Gastroesophageal sphincter (tissue), 4 donors: ENCODE measurements around the gene TMEM116. TPM values are rescaled to one million over a fixed set of nuclear protein-coding genes. Genes with fewer than 3 reads are reported as not detected.

Source experiments
- ATAC-seq: fragments of 150-250 bp; one replicate; pipeline ENCODE4 v1.9.1; 2016; ENCODE audit warnings: mild to moderate bottlenecking, moderate library complexity
- H3K27ac ChIP-seq, 4 donors: fragments of 200-600 bp; sonication (generic) in 3 of 4; 1 replicate in 3 of 4; 2 replicates in 1 of 4; pipeline ENCODE4 v1.5.1; 2016 to 2019
- H3K27me3 ChIP-seq: fragments of 200-600 bp; sonication (generic); one replicate; pipeline ENCODE4 v1.5.1; 2019
- H3K36me3 ChIP-seq, 2 donors: fragments of 200-600 bp; sonication (generic); one replicate each; pipeline ENCODE4 v1.5.1; 2019; ENCODE audit warnings: control low read depth in 1 of 2
- H3K4me1 ChIP-seq, 3 donors: fragments of 200-600 bp; sonication (generic); 1 replicate in 2 of 3; 2 replicates in 1 of 3; pipeline ENCODE4 v1.5.1; 2016 to 2019; ENCODE audit warnings: control low read depth in 2 of 3
- H3K4me3 ChIP-seq, 2 donors: fragments of 200-600 bp; sonication (generic); one replicate each; pipeline ENCODE4 v1.5.1; 2019; ENCODE audit warnings: mild to moderate bottlenecking in 1 of 2, moderate library complexity in 1 of 2
- H3K9me3 ChIP-seq, 3 donors: fragments of 200-600 bp; sonication (generic); one replicate each; pipeline ENCODE4 v1.5.1; 2017 to 2019; ENCODE audit warnings: control low read depth in 2 of 3
- CTCF ChIP-seq, 4 experiments: fragments of 200-600 bp in 2 of 4; fragments of 450-650 bp in 2 of 4; sonication (generic) in 1 of 4; IDR thresholded peaks; one replicate each; pipeline ENCODE4 v1.5.1; 2017 to 2019; ENCODE audit warnings: antibody characterized with exemption in 4 of 4, mild to moderate bottlenecking in 2 of 4, moderate library complexity in 2 of 4
- EP300 ChIP-seq: sonication (generic); formaldehyde crosslinking; IDR thresholded peaks from one replicate; pipeline ENCODE4 v1.6.1; 2017; ENCODE audit warnings: antibody characterized with exemption, mild to moderate bottlenecking
- POLR2A ChIP-seq, 2 donors: fragments of 450-650 bp; IDR thresholded peaks; one replicate each; pipeline ENCODE4 v1.6.1; 2017; ENCODE audit warnings: antibody characterized with exemption in 2 of 2, mild to moderate bottlenecking in 2 of 2, moderate library complexity in 1 of 2
- POLR2AphosphoS5 ChIP-seq: sonication (generic); formaldehyde crosslinking; IDR thresholded peaks from one replicate; pipeline ENCODE4 v1.6.1; 2017; ENCODE audit warnings: antibody characterized with exemption
- WGBS, 2 donors: methylation state at CpG; one replicate each; pipeline ENCODE4 v1.1.5; 2018; ENCODE audit warnings: low coverage in 1 of 2; 5-methylcytosine and 5-hydroxymethylcytosine counted together
- total RNA-seq, 4 donors: library from RNA; depleted of rRNA; stranded (reverse); fragments of >200 nt; gene quantifications; one replicate each; pipeline ENCODE4 v1.1.0, GENCODE V29; 2016

The TMEM116 gene
- total RNA-seq, 4 donors from 2014 or later: 6.4 to 11.4 (median 6.7) TPM

- WGBS, 2 donors: 75 to 92% methylated on average over 3 to 4 of the region's 4 CpGs
- Histone ChIP-seq H3K27ac (no peak overlapping the region), H3K36me3 (peaks cover 5 to 95% of the 10 kb centered on the region in 2 donors), H3K9me3 (no peaks in the 10 kb centered on the region), H3K4me3 (no peak overlapping the region), H3K4me1 (no peaks in the 10 kb centered on the region), H3K27me3 (no peaks in the 10 kb centered on the region)
- TF ChIP-seq CTCF (IDR thresholded peaks at IDR 0.05): no peak
- TF ChIP-seq POLR2AphosphoS5: no peak
- no peak for TF ChIP-seq POLR2A (IDR thresholded peaks at IDR 0.05)
- TF ChIP-seq EP300: no peak
- no peak for ATAC-seq
These were observed 22.3 kb upstream of the TMEM116 start for GRCh38 chr12:112035219-112035785.

DNA sequence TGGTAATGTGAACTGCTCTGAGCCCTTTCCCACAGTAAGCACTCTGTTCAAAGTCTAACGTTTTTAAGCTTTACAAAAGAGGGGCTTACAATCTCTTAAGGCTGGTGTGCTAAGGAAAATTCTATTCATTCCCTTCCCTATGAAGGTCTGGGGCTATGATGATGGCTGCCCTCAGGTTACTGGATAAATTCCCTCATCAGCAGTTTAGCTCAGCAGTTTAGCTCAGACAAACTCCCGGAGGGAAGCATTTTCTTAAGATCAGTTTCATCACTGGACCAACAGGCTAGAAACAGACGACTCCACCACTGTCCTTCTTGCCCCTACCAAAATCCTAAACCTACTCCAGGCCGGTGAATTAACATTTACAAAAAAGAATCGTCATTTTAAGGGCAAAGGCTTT is 19.3 kb upstream of the TMEM116 start:
- TF ChIP-seq CTCF (IDR thresholded peaks at IDR 0.05) (no peak), POLR2A (IDR thresholded peaks at IDR 0.05) (no peak), POLR2AphosphoS5 (no peak), EP300 (no peak)
- WGBS, 2 donors: 68 to 79% methylated on average over 4 of the region's 5 CpGs
- no peaks in the 10 kb centered on the region for H3K9me3 ChIP-seq
- H3K27me3 ChIP-seq: no peaks in the 10 kb centered on the region
- H3K27ac ChIP-seq: no peak overlapping the region
- ATAC-seq: no peak
- no peaks in the 10 kb centered on the region for H3K4me1 ChIP-seq
- H3K36me3 ChIP-seq: peaks cover 0 to 91% of the 10 kb centered on the region in 2 donors
- H3K4me3 ChIP-seq: no peak overlapping the region

DNA sequence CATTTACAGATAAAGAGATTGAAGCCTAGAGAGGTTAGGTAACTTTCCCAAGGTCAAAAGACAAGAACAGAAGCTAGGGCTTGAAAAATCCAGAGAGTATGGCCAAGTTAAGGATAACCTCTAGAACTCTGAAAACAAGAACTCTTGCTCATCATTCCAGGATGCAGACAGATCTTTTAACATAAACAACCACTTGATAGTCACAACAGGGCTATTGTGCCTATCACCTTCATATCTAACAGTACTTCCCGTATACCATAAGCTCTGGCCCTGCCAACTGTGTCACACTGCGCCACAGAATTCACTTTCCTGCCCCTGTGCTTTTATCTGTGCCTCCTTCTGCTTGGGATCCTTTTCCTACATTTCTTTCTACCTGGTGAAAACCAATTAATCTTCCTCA is 18.5 kb upstream of the TMEM116 start:
- Histone ChIP-seq H3K9me3 (no peaks in the 10 kb centered on the region), H3K27me3 (no peaks in the 10 kb centered on the region), H3K27ac (no peak overlapping the region), H3K36me3 (peaks cover 0 to 86% of the 10 kb centered on the region in 2 donors), H3K4me1 (no peaks in the 10 kb centered on the region), H3K4me3 (no peak overlapping the region)
- WGBS, 2 donors: 75 to 81% methylated on average over 2 of the region's 2 CpGs
- ATAC-seq: no peak
- no peak for TF ChIP-seq CTCF (IDR thresholded peaks at IDR 0.05)
- TF ChIP-seq POLR2A (IDR thresholded peaks at IDR 0.05): no peak
- no peak for TF ChIP-seq POLR2AphosphoS5
- TF ChIP-seq EP300: no peak

GRCh38 chr12:112029301-112029700 is 16.3 kb upstream of the TMEM116 start:
- H3K27ac ChIP-seq: no peak overlapping the region
- no peaks in the 10 kb centered on the region for H3K27me3 ChIP-seq
- TF ChIP-seq POLR2AphosphoS5: no peak
- no peak for TF ChIP-seq CTCF (IDR thresholded peaks at IDR 0.05)
- no peak for TF ChIP-seq EP300
- TF ChIP-seq POLR2A (IDR thresholded peaks at IDR 0.05): no peak
- no peaks in the 10 kb centered on the region for H3K9me3 ChIP-seq
- peaks cover 0 to 72% of the 10 kb centered on the region in 2 donors for H3K36me3 ChIP-seq
- H3K4me1 ChIP-seq: no peaks in the 10 kb centered on the region
- WGBS, 2 donors: 85 to 92% methylated on average over 2 of the region's 2 CpGs
- no peak overlapping the region for H3K4me3 ChIP-seq
- no peak for ATAC-seq

DNA sequence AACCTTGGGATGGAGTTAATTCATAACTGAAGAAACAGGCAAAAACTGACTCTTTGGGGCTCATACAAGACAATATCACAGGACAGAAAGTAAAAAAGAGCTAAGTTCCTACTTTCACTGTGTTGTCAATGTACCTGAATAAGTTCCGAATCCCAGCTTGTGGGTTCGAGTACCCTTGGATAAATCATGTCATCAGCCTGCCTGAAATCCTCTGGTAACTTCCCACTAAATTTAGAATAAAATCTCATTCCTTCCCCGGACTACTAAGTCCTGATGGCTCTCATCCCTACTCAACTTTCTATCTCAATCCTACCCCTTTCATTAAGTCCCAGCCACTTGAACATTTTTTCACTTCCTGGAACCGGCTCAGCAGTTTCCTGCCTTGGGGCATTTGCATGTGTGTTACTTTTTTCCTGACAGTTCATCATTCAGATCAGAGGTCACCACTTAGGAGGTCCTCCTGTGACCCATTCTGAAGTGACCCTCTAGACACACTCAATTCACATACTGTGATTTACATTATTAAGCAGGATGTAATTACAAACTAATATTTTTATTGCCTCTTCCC is 12.9 kb upstream of the TMEM116 start:
- ATAC-seq: no peak
- Histone ChIP-seq H3K9me3 (no peaks in the 10 kb centered on the region), H3K4me1 (no peaks in the 10 kb centered on the region), H3K36me3 (peaks cover 0 to 74% of the 10 kb centered on the region in 2 donors), H3K4me3 (no peak overlapping the region), H3K27me3 (no peaks in the 10 kb centered on the region), H3K27ac (no peak overlapping the region)
- WGBS, 2 donors: 57 to 68% methylated on average over 4 of the region's 4 CpGs
- TF ChIP-seq POLR2AphosphoS5: no peak
- TF ChIP-seq EP300: no peak
- no peak for TF ChIP-seq POLR2A (IDR thresholded peaks at IDR 0.05)
- TF ChIP-seq CTCF (IDR thresholded peaks at IDR 0.05): no peak
